Measurements from ENCODE around the gene TSPAN7. TPM values are rescaled to one million over a fixed set of nuclear protein-coding genes. Genes with fewer than 3 reads are reported as not detected.

The TSPAN7 gene
- total and polyA plus RNA-seq, 2 of the 8 experiments (the other 6 are each of a cell fraction or from before 2014, with no cell fraction given), result 32.1 to 37.7 TPM

GRCh38 chrX:38717871-38718270 is 156.5 kb downstream of the TSPAN7 start (continued):
- TF ChIP-seq CTCF (IDR thresholded peaks at IDR 0.05; ENCODE audit: control extremely low read depth in 1 of 3, insufficient read depth in 1 of 3, low read depth in 1 of 3, low read length in 3 of 3), result peak in 2 of 3 experiments; percentile 51 to 63; a peak in 3 of 4 replicates

All from H1 (cell line).